NCI-H146 treated with DMSO at 0.1 percent for 48 hours (cell line): ENCODE measurements around the gene PDCD4.

ENCODE experiments used
- DNase-seq: peaks from one replicate; lab custom pipeline; 2025; ENCODE audit not compliant: unreplicated experiment; lab: John Stamatoyannopoulos, UW

The PDCD4 gene

DNA sequence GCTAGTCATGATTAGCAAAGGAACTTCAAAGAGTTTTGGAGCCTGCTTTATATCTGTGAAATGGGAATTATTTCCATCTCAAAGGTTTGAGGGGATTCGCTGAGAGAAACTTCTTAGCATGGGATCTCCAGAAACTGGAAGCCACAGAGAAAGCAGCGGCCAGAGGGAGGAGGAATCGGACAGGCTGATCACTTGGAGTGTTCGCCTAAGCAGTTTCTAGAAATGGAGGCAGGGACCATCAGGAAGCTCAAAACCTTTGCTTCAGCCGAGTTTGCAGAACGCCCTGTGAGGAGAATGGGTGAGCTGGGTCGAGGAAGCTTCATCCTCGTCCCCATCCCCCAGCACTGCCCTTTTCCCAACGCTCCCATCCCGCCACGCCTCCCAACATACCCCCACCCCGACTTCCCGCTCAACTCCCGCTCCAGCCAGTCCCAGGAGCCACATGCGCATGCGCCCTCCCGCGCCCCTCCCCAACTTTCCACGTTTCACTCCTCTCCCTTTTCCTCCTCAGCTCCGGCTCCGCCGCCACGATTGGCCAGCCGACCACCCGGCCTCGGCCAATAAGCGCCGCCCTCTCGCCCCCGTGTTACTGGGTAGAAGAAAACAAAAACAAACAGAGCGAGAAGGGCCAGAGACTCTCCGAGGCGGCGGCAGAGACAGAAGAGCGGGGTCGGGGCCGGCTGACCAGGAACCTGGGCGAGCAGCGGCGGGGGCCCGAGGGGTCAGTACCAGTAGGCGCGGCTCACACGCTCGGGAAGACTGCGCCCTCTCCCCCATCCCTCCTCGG, at the start of gene PDCD4:
Gene PDCD4, plus strand, starts transcription at position 631 of the 787 bp plus-strand sequence. CDS start 4,100 bp downstream, outside the sequence.
- DNase-seq: peak; percentile 97

- no peak for DNase-seq
Measured at GRCh38 chr10:110822035-110822711, 49.6 kb upstream of the PDCD4 start.

GRCh38 chr10:110822712-110823311, 48.9 kb upstream of the PDCD4 start:
- DNase-seq: peak; percentile 31

- DNase-seq: no peak
Measured at GRCh38 chr10:110824152-110824441, 47.6 kb upstream of the PDCD4 start.

DNA sequence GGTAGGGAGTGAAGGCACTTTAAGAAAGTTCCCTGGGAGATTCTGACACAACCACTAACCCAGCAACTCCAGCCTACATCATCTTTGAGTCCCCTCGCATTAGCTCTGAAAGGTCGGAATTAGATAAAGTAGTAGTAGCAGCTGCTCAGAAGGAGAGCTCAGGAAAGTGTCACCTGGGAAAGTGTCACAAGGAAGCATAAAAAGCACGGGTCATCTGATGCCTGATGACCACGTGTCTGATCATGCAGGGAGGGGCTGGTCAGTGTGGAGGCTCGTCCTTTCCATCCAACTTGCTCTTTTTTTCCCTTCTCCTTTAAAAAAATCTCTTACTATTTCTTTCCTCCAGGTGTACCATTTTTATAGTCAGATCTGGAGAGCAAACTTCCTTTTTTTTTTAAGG, 47.1 kb upstream of the PDCD4 start:
- DNase-seq: no peak

DNA sequence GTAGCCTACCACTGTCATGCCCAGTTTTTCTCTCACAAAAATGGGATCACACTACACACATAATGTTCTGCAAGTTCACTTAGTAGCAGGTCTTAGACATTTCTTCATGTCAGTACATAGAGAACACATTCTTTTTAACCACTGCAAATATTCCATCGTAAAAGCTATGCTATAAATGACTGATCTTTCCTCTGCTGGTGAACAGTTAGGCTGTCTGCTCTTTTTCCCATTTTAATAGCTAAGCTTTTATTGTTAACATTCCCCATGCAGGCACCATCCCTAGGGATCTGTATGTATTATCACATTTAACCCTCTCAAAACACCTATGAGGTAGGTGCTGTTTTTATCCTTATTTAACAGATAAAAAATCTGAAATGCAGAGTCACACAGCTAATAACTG, 46.2 kb upstream of the PDCD4 start:
- no peak for DNase-seq

DNA sequence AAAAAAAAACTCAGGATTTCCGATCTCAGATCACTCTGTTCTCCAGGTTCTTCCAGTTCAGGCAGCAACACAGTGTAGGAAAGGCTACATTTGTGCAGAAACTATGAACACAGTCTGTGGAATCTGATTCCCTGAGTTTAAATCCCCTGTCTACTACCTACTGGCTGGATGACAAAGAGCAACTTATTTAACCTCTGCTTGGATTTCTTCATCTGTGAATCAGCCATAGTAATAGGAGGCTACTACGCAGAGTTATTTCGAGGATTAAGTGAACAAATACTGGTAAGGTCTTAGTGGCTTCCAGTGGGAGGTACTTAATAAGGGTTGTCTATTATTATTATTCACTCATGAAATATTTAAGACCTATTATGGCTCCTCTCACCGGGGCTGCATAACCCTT, 44.3 kb upstream of the PDCD4 start:
- no peak for DNase-seq

GRCh38 chr10:110827875-110828274, 43.9 kb upstream of the PDCD4 start:
- no peak for DNase-seq

DNA sequence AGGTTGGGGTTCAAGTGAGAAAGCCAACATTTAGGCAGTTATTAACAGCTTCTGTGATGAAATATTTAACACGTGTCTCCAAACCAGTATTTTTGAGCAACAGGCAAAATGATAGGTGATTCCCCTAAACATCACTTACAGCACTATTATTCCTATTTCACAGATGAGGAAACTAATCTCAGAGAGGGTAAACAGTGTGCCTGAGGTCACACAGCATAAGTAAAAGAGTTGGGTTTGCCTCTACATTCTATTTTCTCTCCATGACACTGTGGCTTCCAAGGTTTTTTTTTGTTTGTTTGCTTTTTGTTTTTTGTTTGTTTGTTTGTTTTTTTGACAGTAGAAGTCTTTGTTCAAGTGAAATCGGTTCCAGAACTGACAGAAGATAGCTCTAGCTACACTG, 43.2 kb upstream of the PDCD4 start:
- no peak for DNase-seq

DNA sequence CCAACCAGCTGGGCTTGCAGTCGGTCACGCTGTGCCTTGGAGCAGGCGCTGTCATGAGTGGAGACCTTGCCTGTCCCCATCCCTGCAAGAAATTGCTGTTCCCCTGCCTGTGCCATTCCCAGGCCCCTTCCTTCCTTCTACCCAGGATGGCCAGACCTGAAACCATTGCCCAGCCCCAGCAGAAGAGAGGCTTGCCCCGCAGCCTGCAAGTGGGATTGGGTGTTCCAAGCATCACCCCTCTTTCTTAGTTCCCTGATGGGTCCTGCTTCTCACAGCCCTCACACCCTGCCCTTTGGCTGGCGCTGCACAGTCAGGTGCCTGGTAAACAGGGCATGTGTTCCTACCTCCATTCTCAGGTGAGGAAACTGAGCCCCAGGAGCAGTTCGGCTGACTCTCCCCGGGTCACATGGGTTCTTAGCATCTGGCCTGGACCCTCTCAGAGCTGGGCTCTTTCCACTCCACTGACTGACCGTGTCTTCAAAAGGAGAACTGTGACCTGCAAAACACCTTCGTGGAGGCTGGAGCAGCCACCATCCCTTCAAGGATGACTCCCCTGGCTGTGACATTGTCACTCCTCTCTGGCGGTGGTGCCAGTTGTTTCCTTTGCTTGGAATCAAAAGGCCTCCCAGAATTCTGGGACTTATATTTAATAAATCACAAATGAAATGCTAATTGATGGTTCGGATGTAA, 41.9 kb upstream of the PDCD4 start:
- DNase-seq: no peak

DNA sequence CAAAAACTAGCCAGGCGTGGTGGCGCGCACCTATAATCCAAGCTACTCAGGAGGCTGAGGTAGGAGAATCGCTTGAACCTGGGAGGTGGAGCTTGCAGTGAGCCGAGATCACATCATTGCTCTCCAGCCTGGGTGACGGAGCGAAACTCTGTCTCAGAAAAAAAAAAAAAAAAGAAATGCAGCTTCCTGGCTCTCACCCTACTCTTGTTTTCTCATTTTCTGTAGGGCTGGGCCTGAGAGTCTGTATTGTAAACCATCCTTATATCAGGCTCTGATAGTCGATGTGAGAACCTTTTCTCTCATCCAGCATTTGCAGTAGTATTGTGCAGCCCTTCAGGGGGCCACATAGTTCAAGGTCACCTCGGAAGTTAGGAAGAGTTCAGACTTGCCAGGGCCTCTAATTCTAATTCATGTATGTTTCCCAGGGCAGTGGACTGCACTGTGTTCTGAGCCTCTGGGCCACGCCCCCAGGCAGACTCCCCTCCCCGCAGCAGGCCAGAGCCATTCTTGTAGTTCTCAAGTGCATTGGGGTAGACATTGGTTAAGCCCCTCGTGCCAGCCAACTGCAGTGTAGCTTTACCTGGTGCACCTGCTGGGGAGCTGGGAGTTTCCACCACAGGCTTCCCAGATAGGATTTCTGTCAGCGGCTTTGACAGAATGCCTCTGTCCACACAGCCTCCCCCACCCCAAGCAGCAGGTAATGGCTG, 38.3 kb upstream of the PDCD4 start:
- DNase-seq: no peak

GRCh38 chr10:110833941-110834628, 37.6 kb upstream of the PDCD4 start:
- DNase-seq: no peak

GRCh38 chr10:110834629-110835301, 37.0 kb upstream of the PDCD4 start:
- peak; percentile 24 for DNase-seq

DNA sequence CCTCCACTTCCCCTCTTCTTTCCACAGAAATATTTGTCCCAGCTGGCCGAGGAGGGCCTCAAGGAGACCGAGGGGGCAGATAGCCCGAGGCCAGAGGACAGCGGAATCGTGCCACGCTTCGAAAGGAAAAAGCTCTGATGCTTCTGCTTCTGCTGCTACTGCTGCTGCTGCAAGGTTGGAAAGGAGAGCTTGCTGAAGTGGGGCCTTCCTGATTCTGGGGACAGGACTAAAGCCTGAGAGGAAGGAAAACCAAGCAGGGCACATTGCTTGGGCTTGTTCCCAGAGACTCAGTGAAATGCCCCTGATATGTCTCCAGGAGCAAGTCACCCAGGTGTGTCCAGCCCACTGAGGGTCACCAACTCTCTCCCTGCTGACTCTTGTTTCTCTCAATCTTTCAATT, 35.9 kb upstream of the PDCD4 start:
- no peak for DNase-seq

- DNase-seq: no peak
Measured at GRCh38 chr10:110836706-110837105, 35.0 kb upstream of the PDCD4 start.

- DNase-seq: no peak
Measured at GRCh38 chr10:110837418-110838171, 34.1 kb upstream of the PDCD4 start.

GRCh38 chr10:110840225-110840922, 31.4 kb upstream of the PDCD4 start:
- DNase-seq: no peak

DNA sequence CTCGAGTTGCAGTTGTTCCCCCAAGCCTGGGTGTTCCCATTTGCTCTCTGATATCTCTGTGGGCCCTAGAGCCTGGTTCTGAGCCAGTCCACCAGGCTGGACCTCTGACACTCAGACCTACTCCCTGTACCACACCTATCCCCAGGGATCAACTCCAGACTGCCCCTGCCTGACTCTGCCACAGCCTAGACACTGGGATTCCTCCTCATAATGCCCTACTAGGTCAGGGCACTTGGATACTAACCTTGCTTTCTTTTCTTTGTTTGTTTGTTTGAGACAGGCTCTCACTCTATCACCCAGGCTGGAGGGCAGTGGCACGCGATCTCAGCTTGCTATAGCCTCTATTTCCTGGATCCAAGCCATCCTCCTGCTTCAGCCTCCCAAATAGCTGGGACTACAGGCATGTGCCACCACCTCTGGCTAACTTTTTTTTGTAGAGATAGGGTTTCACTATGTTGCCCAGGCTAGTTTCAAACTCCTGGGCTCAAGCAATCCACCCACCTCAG, 30.8 kb upstream of the PDCD4 start:
- DNase-seq: no peak
